Hematopoietic multipotent progenitor cell treated with erythropoietin and hydrocortisone succinate and interleukin-3 and kit ligand, for 8 days (in vitro differentiated cells): Measurements from ENCODE around the gene ADH5.
"Not testable (repeated sequence)": the region's sequence is repeated elsewhere in the genome, so short reads cannot be mapped to it uniquely, and the experiment has no call there.

ENCODE experiments used
- DNase-seq: peaks from one replicate; pipeline ENCODE4 v3.0.0-alpha.2; 2015

Gene ADH5

DNA sequence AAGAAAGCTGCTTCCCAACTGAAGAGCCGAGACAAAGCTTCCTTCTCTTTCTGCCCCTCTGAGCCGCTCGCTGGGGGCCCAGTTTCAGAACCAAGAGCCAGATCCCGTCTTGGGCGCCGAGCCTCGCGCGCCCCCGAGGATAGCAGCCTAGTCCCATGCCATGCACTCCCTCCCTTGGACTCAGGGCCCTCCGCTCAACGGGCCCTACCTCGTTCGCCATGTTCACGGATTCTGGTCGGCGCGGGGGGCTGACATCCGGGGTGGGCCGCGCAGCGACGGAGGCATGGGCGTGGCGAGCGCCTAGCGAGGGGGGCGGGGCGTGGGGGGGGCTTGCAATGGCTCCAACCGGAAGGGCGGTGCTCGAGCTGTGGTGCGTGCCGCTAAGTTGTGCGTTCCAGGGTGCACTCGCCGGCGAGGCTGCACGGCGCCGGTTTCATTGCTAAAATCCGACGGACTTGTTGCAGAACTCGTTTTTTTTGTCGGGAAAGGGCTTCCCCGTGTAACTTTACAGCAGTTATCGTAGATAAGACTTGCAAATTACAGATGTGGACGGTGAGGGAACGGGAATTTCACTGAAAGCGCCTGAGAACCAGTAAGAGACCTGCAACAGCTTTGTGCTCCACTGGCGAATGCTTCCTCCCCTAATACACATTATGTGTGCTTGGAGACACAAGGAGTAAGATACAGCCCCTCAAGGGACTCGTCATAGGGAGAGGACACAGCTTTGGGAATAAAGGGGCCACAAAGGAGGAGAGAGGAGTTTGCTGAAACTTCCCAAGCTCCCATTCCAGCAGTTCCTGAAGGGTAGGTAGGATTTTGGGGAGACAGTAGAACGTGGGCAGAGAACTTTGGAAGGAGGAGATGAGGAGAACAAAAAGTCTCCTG, at the start of gene ADH5:
Gene ADH5 (minus strand): TSS at position 308 of the 885 bp plus-strand sequence. CDS start 88 bp downstream, at position 220.
- peak; percentile 87 for DNase-seq

DNA sequence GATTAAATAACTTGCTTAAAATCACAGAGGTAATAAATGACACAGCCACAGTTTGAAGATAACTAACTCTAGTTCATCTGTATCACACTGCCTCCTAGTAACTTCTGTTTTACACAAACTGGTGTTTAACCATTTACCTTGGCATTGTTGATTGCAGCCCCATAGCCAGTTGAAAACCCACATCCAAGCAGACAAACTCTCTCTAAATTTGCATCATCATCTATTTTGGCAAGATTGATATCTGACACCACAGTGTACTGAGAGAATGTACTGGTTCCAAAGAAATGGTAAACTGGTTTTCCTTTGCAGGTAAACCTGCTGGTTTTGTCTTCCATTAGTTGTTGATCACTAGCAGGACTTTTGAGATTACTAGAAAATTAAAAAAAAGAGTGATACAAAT, 47.7 kb upstream of the ADH5 start:
- no peak for DNase-seq

DNA sequence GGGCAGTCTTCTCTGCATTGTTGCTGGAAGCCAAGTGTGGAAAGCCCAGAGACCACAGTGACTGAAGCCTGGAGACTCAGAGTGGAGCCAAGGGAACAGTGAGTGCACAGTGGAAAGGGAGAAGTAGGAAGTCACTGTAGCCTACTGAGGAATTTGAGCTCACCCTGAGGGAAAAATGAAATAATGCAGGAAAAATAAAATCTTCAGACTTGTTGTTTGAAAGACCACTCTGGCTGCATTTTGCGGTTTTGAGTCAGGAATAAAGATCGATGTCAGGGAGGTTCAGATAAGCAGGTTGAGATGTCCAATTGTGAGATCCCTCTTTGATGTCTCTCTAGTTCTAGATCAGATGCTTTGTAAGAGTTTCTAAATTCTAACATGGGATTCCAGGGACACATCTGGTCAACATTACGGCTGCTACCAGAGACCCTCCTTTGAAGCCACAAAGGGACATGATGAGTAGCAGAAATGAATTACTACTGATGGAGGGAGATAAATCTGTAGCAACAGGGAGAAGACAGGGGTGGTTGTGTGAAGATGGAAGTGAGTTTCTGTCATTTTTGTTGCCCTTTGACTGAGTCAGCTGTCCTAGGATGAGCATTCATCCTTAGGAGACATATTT, 47.1 kb upstream of the ADH5 start:
- DNase-seq: no peak

DNA sequence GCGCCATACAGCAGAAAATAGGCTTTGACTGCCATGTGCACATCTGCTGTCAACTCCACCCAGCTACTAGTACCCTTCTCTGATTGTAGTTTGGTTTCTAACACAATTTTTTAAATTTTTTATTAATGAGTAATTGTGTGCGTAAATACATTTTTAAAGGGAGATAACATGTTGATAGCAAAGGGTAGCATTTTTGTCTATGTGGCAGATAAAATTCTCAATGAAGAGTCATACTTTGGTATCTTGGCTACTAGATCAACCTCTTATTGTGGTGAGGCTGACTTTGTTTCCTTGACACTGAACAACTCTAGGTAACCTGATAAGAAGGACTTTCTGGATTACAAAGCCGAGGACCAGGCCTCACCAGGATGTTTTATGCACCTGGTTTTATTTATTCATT, 46.0 kb upstream of the ADH5 start:
- DNase-seq: no peak

DNA sequence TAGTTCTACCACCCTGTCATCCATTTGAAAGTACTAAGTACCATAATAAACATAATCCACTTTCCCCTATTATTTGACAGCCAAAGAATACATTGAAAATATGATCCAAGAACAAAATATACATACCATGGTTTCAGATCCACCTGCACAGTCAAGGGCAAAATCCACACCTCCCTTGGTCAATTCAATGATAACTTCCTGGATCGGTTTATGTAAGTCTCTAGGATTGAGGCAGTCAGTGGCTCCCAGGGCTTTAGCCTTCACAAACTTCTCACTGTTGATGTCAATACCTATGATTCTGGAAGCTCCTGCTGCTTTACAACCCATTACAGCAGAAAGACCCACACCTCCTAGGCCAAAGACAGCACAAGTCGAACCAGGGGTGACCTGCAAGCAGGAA, 42.8 kb upstream of the ADH5 start:
- DNase-seq: no peak

DNA sequence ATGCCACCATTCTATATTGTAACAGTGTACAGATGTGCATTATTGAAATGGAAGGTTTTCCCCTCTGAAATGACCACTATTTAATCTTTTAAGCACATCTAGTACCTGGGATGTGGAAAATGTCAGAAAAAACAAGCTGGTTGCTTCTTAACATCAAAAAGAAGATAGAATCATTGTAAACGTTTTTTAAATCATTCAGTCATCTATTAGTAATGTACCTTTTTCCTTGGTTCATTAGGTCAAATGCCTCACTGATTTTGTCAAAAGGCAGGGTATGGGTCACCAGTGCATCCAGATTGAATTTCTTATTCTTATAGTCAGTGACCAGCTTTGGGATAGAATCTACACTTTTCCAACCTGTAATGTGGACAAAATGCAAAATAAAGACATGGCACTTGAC, 37.8 kb upstream of the ADH5 start:
- no peak for DNase-seq

DNA sequence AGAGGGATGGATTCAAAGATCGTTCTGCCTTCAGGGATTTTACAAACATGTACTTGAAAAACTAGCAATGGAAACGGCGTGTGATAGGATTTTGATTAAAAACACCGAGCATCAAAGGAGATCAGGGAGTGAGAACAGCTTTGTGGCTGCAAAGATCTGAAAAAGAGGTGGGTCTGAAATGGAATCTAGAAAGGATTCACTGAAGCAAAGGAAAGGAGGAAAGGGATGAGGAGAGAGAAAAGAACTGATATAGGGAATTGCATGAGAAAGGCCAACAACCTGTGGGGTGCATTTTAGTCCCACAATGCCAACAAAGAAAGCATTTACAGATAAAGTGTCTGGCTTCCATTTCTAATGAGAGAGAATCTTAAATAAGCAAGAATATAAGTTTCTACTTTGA, 32.4 kb upstream of the ADH5 start:
- DNase-seq: no peak

DNA sequence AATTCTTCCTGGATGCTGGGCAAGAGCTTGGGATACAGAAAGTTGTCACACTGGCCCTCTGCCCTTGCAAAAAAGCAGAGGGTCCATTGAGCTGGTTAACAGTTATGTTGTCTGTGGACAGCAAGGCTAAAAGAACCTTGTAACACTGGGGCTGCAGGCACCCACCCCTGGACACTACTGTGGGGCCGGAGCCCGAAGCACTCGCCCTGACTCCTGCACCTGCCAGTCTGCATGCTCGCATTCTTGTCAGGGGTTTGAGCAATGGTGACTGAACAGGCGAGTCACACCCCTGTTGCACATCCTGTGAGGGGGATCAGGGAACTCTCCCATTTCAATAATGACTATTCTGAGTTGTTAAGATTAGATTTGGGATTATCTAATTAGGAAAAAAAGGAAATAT, 31.9 kb upstream of the ADH5 start:
- no peak for DNase-seq

DNA sequence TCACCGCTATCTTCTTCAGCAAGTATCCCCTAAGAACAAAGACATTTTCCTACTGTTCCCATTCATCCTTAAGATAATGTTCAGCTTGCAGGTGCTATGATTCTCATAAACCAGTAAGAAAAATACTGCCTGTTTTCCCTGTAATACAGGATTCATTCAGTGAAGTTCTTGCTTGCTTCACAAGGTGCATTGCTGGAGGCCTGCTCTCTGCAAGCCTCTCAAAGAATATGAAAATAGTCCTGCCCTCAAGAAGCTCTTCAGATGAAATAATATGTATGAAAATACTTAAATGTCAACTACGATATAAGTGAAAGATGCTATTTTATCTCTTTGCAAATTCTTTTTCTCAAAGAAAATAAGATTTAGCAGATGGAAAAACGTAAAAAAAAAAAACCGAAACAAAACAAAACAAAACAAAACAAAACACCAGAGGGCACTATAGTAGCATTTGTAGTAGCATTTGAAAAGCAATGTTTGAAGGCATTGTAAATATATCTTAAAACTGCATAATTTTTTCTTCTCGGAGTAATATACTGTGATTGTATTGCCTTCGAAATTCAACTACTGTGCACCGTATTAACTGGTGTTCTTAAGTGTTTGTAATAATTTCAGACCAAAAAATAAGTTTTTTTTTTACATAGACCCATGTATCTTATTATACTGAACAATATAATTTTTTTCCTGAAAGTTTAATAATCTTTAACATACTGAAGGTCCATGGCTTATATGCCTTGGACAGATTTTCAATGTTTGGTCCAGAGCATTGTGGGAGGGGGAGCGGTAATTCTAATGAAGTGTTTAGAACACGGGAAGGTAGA, 29.5 kb upstream of the ADH5 start:
- peak; percentile 26 for DNase-seq

DNA sequence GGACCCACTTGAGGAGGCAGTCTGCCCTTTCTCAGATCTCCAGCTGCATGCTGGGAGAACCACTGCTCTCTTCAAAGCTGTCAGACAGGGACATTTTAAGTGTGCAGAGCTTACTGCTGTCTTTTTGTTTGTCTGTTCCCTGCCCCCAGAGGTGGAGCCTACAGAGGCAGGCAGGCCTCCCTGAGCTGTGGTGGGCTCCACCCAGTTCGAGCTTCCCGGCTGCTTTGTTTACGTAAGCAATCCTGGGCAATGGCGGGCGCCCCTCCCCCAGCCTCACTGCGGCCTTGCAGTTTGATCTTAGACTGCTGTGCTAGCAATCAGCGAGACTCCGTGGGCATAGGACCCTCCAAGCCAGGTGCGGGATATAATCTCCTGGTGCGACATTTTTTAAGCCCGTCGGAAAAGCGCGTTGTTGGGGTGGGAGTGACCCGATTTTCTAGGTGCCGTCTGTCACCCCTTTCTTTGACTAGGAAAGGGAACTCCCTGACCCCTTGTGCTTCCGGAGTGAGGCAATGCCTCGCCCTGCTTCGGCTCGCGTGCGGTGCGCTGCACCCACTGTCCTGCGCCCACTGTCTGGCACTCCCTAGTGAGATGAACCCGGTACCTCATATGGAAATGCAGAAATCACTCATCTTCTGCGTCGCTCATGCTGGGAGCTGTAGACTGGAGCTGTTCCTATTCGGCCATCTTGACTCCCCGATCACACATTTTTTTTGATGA, 28.7 kb upstream of the ADH5 start:
- DNase-seq: not testable (repeated sequence)

DNA sequence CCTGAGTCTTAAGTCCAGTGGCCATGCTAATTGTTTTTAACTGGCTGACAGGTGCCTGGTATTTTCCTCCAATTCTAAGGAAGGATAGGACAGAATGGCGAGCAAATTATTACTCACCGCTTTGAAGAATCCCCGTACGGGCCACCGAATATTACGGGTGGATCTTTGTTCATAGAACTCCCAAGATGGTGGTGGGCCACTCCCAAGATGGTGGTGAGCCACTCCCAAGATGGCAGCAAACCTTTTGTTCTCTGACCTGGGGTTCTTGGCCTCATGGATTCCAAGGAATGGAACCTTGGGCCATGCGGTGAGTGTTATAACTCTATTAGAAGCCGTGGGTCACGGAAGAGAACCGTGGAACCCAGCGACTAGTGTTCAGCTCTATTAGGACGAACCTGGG, 20.7 kb upstream of the ADH5 start:
- DNase-seq: not testable (repeated sequence)

DNA sequence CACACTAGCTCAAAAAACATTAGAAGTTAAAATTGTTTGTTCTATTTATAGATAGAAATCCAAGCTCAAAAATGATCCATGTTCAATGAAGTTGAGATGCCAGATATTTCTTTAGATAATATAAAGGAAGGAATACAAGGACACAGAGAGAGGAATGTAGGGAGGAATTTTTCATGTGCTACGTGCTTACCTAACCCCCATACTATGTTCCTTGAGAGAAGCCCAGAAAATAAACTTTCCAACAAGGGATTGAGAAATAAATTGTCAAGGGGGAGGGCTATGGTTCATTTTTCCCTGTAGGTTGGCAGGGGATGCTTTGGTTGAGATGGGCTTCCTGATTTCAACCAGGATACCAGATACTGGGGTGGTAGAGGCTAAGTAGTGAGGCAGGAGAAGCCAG, 15.6 kb upstream of the ADH5 start:
- DNase-seq: no peak

DNA sequence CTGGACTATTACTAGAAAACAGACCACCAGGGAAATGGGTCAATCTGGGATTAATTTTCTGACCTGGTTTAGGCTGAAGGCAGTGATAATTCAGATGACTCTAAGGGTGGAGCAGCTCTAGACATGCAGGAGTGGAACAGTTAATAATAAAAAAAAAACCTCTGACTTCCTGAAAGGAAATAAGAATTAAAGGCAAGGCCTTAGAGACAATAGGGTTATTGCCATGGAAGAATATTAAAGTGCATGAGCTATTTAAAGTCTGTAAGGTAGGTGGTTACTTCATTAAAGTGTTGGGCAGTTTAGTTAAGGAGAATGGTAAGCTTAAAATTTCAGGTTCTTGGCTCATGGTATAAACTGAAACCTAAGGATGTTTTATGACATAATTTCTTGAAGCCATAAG, 14.6 kb upstream of the ADH5 start:
- no peak for DNase-seq

DNA sequence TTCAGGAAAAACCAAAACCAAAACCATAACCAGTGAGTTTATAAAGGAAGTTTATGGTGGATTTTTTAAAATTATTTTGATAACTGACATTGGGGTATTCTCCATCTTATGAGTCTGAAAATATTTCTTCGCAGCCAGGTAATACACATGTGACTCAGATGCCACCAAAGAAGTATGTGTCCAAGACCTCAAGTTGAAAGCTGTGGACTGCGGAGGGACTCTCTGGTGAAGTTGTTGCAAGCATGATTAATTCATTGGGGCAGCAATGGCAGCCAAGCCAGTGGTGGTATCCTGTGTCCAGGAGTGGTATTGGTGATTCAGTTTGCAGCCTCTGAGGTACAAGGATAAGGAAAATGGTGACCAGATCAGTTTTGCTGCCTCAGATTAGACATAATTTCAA, 14.0 kb upstream of the ADH5 start:
- DNase-seq: no peak

DNA sequence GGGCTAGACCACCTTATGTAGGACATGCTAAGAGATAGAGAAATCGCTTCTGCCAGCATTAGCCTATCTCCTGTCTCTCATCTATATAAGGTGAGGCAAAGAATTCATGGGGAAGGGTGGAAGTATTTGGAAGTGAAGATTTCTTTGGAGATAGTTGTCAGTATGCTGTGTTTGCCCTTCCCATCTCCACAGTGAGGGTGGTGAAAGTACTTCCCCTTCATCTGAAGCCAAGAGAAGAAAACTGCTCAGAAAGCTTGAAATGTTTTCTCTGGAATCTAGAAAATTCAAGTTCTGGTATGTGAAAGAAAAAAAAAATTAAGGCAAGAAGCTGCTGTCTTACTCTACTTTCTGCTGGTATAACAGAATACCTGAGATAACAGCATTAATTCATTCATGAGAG, 12.3 kb upstream of the ADH5 start:
- no peak for DNase-seq

DNA sequence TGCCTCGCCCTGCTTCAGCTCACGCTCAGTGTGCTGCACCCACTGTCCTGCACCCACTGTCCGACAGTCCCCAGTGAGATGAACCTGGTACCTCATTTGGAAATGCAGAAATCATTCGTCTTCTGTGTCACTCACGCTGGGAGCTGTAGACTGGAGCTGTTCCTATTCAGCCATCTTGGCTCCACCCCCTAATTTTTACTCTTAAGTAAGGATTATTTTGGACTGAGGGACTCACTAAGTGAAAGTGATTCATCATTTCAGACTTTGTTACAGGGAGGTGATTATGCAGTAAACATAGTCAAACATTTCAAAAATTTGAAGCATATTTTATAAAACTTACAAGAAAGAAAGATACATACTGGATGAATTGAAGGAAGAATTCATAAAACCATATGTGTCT, 11.2 kb upstream of the ADH5 start:
- not testable (repeated sequence) for DNase-seq

DNA sequence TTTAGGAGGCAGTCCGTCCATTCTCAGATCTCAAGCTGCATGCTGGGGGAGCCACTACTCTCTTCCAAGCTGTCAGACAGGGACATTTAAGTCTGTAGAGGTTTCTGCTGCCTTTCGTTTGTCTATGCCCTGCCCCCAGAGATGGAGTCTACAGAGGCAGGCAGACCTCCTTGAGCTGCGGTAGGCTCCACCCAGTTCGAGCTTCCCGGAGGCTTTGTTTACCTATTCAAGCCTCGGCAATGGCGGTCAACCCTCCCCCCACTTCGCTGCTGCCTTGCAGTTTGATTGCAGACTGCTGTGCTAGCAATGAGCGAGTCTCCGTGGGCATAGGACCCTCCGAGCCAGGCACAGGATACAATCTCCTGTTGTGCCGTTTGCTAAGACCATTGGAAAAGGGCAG, 10.7 kb upstream of the ADH5 start:
- no peak for DNase-seq

DNA sequence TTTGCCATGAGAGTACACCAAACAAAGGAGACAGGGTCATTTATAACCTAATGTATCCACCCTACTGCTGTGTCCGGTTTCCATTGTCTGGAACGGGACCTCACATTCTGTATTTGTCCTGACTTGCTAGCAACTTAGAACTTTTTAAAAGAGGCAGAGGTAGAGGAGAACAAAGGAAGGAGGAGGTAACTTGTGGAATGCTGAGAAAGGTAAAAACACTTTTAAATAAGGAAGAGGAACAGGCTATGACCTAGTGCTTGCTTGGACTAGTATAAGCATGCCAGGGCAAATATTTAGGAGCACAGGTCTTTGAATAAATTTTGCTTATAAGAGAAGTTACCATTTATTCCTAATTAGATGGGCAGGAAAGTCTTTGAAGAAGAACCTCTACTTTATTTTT, 3.3 kb upstream of the ADH5 start:
- not testable (repeated sequence) for DNase-seq

DNA sequence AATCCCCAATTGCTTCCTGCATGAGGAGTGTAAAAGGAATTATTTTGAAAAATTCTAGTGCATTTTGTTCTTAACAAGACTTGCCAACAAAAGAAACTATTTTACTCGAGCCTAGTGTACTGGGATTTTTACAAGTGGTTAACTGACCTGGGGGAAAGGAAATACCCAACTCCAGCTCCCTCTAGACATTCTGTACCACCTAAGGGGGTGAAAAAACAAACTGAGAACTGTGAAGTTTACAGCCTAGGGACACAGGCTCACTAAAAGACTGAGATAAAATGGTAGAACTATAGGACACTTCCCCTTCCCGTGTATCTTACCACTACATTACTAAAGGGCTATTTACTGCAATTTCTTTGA, 2.6 kb upstream of the ADH5 start:
- DNase-seq: no peak

DNA sequence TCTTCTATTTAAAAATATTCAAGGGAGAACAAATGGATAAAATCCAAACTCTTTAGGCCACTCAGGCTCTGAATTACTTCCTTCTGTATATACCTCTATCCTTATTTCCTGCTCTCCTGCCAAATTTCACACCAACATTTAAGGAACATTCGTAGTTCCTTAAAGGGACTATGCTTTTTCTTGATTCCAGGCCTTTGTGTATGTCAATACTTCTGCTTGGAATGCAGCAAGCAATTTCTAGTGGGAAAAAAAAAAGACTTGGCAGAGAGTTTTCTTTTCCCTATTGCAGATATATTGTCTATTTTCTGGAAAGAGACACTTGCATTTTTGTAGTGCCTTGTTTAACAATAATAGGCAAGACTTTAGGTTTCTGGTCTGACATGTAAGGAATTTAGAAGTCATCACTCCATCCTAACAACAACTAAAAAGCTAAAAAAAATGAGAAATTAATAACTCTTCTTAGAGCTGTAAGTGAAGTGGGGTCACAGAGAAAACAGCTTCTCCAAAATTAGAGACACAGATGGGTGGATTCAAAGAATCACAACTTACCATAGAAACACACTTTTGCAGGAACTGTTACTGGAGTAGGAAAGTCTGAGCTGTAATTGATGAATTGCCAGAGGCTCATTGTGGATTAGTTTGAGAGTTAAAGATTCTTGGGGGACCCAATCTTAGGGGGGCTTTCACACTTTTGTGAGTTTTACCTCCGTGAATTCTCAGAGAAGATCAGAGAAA, 2.1 kb upstream of the ADH5 start:
- DNase-seq: no peak

DNA sequence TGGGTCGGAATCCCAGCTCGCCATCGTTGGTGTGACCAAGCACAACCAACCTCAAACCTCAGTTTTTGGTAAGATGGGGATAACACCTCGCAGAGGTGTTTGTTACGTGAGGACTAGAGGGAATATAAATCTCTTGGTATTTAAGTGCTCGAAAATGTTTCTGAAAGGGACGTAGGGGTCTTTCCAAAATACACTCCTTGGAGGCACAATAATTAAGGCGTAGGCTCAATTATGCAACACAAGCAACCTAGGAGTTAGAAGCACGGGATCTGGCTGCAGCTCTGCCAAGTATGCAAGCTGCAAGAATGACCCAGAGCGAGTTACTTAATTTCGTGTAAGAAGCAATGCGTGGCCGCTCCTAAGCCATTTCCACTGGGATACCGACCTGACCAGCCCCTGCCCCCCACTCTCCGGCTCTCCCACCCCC, 552 bp downstream of the ADH5 start:
- DNase-seq: peak; percentile 68

DNA sequence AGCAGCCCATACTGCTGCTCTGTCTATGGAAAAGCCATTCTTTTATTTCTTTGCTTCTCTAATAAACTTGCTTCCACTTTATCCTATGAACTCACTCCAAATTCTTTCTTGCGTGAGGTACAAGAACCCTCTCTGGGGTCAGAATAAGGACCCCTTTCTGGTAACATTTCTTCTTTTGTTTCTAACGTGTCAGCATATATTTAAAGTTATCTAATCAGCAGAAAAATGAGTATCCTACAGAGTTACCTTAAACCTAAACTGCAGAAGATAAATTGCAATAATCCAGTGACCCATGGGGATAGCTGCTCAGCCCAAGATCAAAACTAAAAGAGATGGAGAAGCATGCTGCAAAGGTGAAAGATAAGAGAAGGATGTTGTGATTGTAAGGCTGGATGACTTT, 4.0 kb downstream of the ADH5 start:
- DNase-seq: no peak
